GM19467 (cell line): Measurements from ENCODE around the gene BMPER.

Source experiments
- ATAC-seq: cut with Tn5 transposase; IDR thresholded peaks from one replicate; pipeline ENCODE4 v1.9.1; 2021; ENCODE audit warnings: mild to moderate bottlenecking, moderate library complexity; ENCODE audit not compliant: unreplicated experiment

BMPER gene

GRCh38 chr7:33905389-33906032, at the start of gene BMPER:
TSS of gene BMPER (plus strand) at chr7:33905539. CDS start at chr7:33905614, 75 bp downstream.
- ATAC-seq, result no peak

- ATAC-seq, result no peak
Measured at GRCh38 chr7:33861947-33862346, 43.4 kb upstream of the BMPER start.

GRCh38 chr7:33862946-33863814, 42.2 kb upstream of the BMPER start:
- no peak for ATAC-seq

DNA sequence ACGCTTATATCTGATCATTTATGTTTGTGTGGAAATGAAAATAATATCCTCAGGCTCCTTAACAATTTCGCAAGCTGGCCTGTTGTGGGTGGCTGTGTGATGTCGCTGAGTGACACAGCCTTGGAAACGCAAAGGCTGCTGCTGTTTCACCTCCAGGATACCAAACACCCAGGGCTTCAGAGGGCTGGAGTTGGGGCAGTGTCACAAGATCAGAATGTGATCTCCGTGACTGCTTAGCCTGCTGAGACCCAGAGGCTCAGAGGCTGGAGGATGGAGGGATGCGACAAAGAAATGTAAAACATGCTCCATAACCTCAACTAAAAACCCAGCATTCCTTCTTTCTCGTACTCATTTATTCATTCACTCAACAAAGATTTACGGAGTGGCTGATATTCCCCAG, 37.2 kb upstream of the BMPER start:
- ATAC-seq, result no peak

DNA sequence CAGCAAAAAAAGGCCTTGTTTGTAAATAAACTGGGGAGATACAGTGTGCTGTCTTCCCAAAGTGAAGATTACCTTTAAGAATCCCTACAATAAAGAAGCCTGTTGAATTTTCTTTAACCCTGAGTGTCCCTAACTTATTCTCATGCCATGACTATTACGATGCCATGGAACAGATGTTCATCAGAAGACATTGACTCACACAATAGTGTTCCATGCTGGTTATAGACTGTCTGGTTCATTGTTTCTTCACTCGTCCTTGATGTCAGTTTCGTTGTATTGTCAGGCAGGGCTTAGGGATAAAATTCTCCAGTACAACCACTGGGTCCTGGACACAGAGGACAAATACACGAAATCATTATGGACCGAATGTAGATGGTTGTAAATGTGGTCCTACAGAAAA, 36.2 kb upstream of the BMPER start:
- ATAC-seq, result no peak

- no peak for ATAC-seq
Measured at GRCh38 chr7:33870120-33870519, 35.2 kb upstream of the BMPER start.

DNA sequence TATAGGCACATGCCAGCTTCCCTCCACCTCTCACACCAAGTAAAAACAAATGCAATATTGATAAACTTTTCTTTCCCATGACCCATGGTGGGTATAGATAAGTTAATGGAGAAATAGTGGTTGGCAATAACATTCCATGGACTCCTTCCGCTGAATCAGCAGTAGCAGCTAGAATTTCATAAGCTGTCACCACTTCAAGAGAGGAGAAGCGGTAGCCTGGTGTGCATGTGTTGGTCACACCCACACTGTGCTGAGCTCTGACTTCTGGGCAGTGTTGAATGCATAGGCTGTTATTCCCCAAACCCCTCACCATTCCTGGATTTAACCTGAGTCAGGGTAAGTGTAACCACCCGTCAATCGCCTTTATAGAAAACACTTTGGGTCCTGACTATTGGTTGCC, 32.5 kb upstream of the BMPER start:
- ATAC-seq, result no peak

DNA sequence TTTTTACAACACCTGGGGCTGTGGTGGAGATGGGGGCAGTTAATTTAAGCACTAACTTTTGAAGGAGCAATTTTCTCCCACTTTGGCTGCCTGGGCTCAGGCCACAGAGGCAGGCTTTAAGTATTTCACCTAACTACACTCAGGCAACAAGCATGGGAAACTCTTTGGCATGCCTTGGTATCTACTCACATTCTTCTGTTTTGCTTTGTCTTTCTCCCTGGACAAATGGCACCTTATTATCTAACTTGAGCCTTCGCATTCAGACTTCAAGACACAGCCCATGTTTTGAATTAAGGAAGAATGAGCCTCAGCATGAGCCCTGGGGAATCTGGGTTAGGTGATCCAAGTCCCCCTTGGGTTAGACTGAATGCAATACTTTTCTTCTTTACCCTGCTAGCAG, 31.8 kb upstream of the BMPER start:
- no peak for ATAC-seq

GRCh38 chr7:33873981-33874750, 31.2 kb upstream of the BMPER start:
- no peak for ATAC-seq

- ATAC-seq, result no peak
Measured at GRCh38 chr7:33874943-33875342, 30.4 kb upstream of the BMPER start.

DNA sequence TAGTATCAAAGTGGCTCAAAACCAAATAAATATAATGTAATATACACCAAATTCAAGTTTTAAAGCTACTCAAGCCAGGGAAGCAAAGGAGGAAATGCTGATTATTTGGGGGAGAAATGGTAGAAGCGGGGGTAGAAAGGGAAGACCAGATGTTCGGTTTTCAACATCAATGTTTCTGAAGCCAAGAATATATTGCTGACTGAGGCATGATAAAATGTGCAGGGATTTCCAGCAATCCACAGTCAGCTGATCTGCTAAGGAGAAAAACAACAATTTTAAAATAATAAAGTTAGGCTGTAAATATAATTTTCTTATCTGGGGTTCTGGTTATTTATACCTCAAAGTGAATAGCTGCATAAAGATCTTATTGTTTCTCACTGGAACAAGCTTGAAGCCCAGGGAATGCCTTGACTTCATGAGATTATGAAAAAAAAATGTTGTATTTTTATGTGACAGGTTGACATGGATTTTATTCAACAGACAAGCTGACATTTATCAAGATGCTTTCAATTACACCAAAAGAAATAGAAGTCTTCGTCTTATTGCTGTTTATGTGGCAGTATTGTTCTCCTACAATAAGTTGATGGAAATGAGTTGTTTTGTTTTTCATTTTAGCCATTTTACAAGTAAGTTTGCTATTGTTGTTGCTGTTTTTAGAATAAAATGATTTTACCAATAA, 28.6 kb upstream of the BMPER start:
- no peak for ATAC-seq

GRCh38 chr7:33880787-33881186, 24.6 kb upstream of the BMPER start:
- ATAC-seq, result no peak

- no peak for ATAC-seq
Measured at GRCh38 chr7:33881316-33881715, 24.0 kb upstream of the BMPER start.

DNA sequence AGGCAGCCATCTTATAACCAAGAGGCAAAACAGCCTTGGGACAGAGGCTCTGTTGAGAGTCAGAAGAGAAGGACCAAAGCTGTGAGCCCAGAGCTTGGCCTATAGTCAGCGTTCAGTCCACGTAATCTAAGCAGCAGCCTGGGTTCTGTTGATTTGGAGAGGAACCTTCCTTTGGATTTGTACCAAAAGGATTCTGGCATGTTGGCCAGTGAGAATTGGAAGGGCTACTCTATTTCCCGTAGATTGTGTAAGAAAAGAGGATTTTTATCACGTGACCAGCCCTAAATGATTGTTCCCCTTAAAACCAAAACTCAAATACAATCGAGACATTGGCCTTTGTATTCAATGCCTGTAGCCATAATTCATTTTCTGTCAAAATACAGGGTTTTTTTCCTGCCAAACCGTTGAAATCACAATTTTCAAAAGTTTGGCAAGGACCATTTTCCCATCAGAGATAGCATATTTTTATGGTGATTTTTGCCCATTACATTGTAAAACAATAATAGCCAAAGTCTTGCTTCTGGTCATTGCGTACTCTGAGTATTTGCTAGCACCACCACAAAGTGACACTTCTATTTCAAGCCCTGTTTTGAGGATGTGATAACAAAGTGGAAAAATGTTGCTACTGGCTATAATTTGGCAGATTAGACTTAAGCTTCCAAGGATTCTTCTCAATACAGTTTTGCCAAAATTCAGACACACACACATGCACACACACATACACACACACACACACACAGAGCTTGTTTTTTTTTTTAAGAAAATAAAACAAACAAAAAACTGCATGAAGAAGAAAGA, 23.1 kb upstream of the BMPER start:
- ATAC-seq, result no peak

DNA sequence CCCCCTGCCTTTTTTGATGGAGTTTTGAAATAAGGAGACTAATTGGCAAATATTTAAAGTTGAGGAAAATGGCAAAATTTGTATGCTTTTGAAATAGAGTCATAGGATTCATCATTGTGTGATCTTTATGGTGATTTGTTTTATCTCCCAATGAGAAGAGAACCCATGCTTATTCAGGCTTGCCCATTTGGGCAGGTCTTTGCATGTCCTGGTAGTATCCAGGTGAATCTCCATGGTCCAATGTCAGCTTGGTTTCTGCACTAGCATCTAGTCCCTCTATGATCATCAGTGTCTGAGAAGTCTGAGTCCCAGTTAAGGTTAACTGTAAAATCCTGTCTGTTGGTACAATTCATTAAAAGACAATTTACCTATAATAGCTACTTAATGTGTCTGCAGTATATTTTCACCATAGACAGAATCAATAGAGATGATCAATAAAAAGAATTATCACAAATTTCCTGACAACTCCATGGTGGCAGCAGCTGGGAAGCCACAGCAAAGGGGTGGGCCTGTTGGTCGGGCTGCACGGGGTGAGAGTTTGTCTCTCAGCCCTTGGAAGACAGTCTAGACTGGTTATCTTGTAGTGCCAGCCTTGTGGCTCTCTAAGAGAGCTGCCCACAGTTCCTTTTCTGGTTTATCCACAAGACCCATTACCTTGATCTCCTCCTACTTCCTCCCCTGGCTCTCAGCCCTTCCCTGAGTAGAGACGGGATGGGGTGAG, 22.2 kb upstream of the BMPER start:
- no peak for ATAC-seq

- ATAC-seq, result no peak
Measured at GRCh38 chr7:33883671-33883965, 21.7 kb upstream of the BMPER start.

GRCh38 chr7:33885290-33886148, 19.8 kb upstream of the BMPER start:
- ATAC-seq, result no peak

- ATAC-seq, result no peak
Measured at GRCh38 chr7:33886149-33886623, 19.2 kb upstream of the BMPER start.
